IPS-20b (cell line): Measurements from ENCODE around the gene EMILIN3.
A peak's percentile ranks its signal among the peaks of the same experiment; 100 is the strongest.

ENCODE experiments used
- H3K27ac ChIP-seq: one replicate; pipeline ENCODE4 v1.5.1; 2013; ENCODE audit warnings: low read length
- H3K27me3 ChIP-seq: 2 replicates; pipeline ENCODE4 v1.6.1; 2013; ENCODE audit warnings: mild to moderate bottlenecking, low read length, inconsistent platforms; ENCODE audit not compliant: insufficient read depth
- H3K36me3 ChIP-seq: 2 replicates; pipeline ENCODE4 v1.6.1; 2013; ENCODE audit warnings: low read depth, mild to moderate bottlenecking, inconsistent platforms, low read length, moderate library complexity; ENCODE audit not compliant: insufficient read depth
- H3K4me1 ChIP-seq: 2 replicates; pipeline ENCODE4 v1.6.1; 2013; ENCODE audit warnings: mild to moderate bottlenecking, control low read depth, inconsistent platforms, low read length, moderate library complexity; ENCODE audit not compliant: insufficient read depth
- H3K4me3 ChIP-seq: 2 replicates; pipeline ENCODE4 v1.5.1; 2013; ENCODE audit warnings: mild to moderate bottlenecking, low read length, inconsistent platforms
- H3K9ac ChIP-seq: 2 replicates; pipeline ENCODE4 v1.6.1; 2013; ENCODE audit warnings: low read depth, mild to moderate bottlenecking, inconsistent platforms, low read length, moderate library complexity
- H3K9me3 ChIP-seq: 2 replicates; pipeline ENCODE4 v1.6.1; 2013; ENCODE audit warnings: mild to moderate bottlenecking, low read depth, low read length, inconsistent platforms; ENCODE audit not compliant: insufficient read depth

Gene EMILIN3

DNA sequence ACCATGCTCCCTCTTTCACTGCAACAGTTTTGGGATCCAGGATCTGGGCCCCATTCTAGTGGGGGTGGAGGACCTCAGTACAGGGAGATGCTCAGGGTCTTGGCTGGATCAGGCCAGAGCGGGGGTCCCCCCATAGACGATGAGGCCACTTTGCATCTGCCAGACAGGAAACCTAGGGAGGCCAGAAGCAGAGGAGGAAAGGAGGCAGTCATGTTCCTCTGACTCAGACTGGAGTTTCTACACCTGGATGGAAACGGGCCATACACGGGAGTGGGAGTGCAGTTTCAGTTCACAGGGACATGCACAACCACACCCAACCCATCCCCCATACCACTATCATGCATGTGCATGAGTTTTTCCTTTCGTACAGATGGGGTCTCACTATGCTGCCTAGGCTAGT is 3.6 kb upstream of the EMILIN3 start:
- Histone ChIP-seq H3K27ac (no peak overlapping the region), H3K36me3 (no peaks in the 10 kb centered on the region), H3K4me3 (no peak overlapping the region), H3K9ac (no peak overlapping the region), H3K27me3 (peaks cover 44% of the 10 kb centered on the region), H3K4me1 (no peaks in the 10 kb centered on the region; the same call in 1 of the 2 replicates), H3K9me3 (peaks cover 3% of the 10 kb centered on the region; the same call in 1 of the 2 replicates)

DNA sequence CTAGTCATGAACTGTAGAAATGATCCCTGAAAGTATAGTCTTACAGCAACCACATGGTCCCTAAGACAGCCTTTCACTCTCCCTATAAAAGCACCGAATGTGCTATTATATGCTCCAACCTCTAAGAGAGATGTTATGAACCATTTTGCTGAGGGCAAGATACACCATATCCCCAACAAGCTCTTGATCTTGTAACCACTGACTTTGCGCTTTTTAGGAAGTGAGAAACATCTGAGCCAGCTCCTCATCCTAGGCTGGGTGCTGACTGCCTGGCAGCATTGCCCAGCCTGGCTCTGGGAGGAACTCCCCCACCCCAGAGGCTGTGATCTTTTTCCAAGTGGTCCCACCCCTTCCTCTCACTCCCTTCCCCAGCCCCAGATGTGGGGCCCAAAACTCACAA is 3.1 kb upstream of the EMILIN3 start:
- H3K9ac ChIP-seq = no peak overlapping the region
- peaks cover 3% of the 10 kb centered on the region; the same call in 1 of the 2 replicates for H3K9me3 ChIP-seq
- no peak overlapping the region for H3K27ac ChIP-seq
- no peaks in the 10 kb centered on the region for H3K36me3 ChIP-seq
- H3K4me1 ChIP-seq = no peaks in the 10 kb centered on the region; the same call in 1 of the 2 replicates
- no peak overlapping the region for H3K4me3 ChIP-seq
- H3K27me3 ChIP-seq = peaks cover 49% of the 10 kb centered on the region

DNA sequence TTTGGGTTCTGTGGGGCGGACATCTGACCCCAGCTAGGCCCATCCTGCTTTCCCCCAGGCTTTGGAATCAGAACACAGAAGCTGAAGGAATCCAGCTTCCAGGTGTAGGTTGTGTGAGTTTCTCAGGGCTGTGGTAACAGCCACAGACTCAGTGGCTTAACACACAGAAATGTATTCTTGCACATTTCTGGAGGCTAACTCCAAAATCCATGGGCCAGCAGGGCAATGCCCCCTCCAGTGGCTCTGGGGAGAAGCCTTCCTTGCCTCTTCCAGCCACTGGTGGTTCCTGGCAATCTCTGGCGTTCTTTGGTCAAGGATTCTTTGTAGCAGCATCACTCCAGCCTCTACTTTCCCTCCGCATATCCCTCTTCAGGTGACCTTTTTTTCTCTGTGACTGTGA is 1.3 kb upstream of the EMILIN3 start:
- Histone ChIP-seq H3K4me1 (no peaks in the 10 kb centered on the region; the same call in 1 of the 2 replicates), H3K9me3 (peaks cover 3% of the 10 kb centered on the region; the same call in 1 of the 2 replicates), H3K36me3 (no peaks in the 10 kb centered on the region), H3K27ac (no peak overlapping the region), H3K27me3 (peaks cover 60% of the 10 kb centered on the region), H3K4me3 (no peak overlapping the region), H3K9ac (no peak overlapping the region)

DNA sequence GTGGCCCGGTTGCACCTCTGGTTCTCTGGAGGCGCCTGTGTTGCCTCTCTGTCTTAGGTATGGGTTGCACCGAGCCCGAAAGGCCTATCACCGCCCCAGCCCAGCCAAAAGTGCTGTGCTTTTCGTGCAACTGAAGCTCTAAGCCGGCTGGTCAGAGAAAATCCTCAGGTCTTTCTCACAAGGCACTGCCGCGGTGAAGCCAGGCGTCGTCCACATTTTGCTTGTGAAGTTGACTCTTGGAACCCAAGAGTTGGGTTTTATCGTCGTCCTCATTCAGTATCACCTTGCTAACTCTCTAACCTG is 726 bp upstream of the EMILIN3 start:
- Histone ChIP-seq H3K9ac (0 out of 2 replicates have a peak overlapping the region, but pooled peaks have one; percentile 45), H3K4me3 (peak overlapping the region; percentile 72), H3K27me3 (peaks cover 60% of the 10 kb centered on the region)

DNA sequence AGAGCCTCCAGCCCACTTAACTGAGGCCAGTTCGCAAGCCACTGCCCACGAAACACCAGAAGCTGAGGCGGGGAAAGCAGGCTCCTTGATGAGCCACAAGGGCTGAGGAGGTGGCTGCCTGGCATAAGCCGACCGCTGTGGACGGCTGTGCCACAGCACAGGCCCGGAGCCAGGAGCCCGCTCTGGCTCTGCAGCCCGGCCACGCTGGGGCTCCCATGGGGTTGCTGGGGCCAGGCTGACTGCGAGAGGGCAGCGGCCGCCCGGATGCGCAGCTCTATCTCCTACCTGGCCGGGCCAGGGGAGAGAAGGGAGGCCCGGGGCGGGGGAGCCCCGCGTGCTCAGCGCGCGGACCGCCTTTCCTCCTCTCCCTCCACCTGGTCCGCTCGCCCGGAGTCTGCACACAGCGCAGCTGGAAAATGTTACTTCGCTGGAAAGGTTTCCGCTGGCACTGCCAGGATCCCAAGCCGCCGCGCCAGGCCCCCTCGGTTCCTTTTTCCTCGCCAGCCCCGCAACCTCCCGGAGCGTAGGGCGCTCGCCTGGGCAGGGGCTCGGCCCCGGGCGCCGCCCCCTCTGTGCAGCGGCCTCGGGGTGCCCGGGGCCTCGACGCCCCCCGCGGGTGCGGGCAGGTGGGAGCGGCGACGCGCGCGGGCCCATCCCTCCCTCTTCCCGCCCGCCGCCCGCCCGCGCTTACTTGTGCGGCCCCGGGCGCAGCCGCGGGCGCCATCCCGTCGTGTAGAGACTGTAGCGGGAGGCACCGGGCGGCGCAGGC is 657 bp downstream of the EMILIN3 start:
- no peaks in the 10 kb centered on the region; the same call in 1 of the 2 replicates for H3K4me1 ChIP-seq
- peak overlapping the region; percentile 58; the same call in 1 of the 2 replicates for H3K4me3 ChIP-seq
- H3K36me3 ChIP-seq = no peaks in the 10 kb centered on the region
- peaks cover 60% of the 10 kb centered on the region for H3K27me3 ChIP-seq
- H3K9ac ChIP-seq = no peak overlapping the region
- no peak overlapping the region for H3K27ac ChIP-seq
- H3K9me3 ChIP-seq = no peaks in the 10 kb centered on the region; the same call in 1 of the 2 replicates

More for the DNA sequence above, 726 bp upstream of the EMILIN3 start:
- H3K4me1 ChIP-seq = no peaks in the 10 kb centered on the region; the same call in 1 of the 2 replicates
- no peak overlapping the region for H3K27ac ChIP-seq
- peaks cover 3% of the 10 kb centered on the region; the same call in 1 of the 2 replicates for H3K9me3 ChIP-seq
- no peaks in the 10 kb centered on the region for H3K36me3 ChIP-seq

DNA sequence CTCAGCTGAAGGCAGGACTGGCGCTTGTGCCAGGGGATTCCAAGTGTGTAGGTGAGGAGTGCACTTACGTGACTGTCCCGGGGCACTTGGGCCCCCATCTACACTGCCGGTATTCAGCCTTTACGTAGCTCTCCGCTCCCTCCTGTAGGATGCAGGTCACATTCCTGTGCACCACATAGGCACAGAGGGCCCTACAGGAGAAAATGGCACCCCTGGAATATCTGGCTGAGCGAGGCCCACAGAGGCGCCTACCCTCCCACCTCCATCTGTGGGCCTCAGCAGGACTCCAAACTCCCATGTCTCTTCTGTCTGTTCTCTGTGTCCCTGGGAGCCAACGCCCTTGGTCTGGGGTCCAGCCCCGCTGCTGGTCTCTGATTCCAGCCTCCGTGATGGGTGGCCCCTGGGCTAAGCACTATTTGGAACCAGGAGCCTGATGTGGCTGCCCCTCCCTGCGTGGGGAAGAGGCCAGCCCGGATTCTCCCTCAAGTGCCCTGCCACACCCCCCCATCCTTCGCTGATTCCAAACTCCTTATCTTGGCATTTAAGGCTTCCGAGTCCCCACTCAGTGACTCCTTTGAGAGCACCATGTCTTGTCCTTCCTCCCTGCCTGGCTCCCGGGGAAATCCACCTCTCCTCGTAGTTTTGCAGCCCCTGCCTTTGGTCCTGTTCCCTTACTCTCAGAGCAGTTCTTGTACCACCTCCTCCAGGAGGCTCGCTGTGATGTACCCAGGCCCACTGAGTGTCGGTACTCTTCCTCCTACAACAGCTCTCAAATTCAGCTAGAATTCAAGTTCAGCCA is 1.5 kb downstream of the EMILIN3 start:
- no peaks in the 10 kb centered on the region for H3K36me3 ChIP-seq
- no peak overlapping the region for H3K27ac ChIP-seq
- H3K9me3 ChIP-seq = no peaks in the 10 kb centered on the region
- peaks cover 58% of the 10 kb centered on the region for H3K27me3 ChIP-seq
- H3K4me1 ChIP-seq = no peaks in the 10 kb centered on the region; the same call in 1 of the 2 replicates
- peak overlapping the region; percentile 58; the same call in 1 of the 2 replicates for H3K4me3 ChIP-seq
- no peak overlapping the region for H3K9ac ChIP-seq

DNA sequence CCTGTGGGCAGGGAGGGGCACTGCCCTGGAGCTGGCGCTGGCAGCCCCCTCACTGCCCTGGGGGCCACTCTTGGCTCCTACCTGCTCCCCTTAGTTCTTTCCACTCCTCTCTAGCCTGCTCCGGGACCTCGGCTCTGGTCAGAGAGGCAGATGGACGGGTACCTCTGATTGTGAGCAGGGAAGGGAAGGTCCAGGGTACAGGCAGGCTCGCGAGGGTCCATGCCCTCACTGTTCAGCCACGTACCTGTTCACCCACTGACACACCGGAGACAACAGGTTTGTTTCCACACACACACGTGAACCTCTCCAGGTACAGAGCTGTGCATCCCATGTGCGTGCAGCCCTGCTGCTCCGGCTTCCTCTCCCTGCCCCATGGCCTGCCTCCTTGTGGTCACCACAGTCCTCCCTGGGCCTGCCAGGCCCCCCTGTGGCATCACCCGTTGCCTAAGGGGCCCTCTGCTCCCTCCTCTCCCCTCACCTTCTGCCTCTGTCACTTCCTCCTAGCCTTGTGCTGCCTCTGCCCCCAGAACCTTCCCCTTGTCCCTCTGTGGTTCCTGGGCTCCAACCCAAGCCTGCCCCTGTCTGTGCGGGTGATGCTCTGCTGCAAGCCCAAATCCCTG is 2.3 kb downstream of the EMILIN3 start:
- Histone ChIP-seq H3K36me3 (no peaks in the 10 kb centered on the region), H3K27me3 (peaks cover 50% of the 10 kb centered on the region), H3K9me3 (no peaks in the 10 kb centered on the region), H3K9ac (no peak overlapping the region), H3K4me3 (no peak overlapping the region), H3K27ac (no peak overlapping the region), H3K4me1 (no peaks in the 10 kb centered on the region; the same call in 1 of the 2 replicates)

DNA sequence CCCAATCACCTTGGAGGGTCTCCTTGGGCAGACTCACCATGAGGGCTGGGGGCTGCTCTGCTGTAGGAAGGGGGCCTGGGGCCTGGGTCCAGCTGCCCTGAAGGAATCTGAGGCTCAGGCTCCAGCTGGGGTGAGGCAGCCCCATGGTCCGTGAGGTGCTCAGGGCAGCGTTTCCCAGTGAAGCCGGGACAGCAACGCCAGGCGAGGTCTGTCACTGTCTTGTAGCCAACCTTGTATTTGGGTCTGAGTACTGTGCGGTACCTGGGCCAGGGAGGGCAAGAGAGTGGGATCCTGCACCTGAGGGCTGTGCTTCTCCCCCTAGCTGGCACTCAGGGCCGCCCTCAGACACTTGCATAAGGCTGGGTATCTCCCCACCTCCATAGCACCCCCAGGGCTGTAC is 3.0 kb downstream of the EMILIN3 start:
- no peak overlapping the region for H3K4me3 ChIP-seq
- no peaks in the 10 kb centered on the region for H3K36me3 ChIP-seq
- no peak overlapping the region for H3K27ac ChIP-seq
- peaks cover 45% of the 10 kb centered on the region for H3K27me3 ChIP-seq
- no peaks in the 10 kb centered on the region for H3K9me3 ChIP-seq
- H3K9ac ChIP-seq = no peak overlapping the region
- H3K4me1 ChIP-seq = no peaks in the 10 kb centered on the region; the same call in 1 of the 2 replicates

DNA sequence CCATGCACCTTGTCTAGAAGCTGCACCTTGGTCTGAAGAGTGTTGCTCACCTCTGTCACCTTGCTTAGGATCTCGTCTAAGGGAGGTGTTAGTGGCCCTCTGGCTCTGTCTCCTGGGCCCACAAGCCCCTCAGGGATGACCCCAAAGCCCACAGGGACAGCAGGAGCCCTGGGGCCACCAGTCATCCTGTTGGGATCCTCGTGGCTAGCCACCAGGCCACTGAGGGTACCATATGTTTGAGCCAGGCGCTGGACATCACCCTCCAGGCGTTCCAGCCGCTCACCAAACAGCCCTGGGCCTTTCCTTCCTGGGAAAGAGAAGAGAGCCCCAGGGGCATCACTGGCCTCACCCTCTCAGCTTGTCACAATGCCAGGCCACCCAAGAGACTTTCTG is 3.9 kb downstream of the EMILIN3 start:
- no peak overlapping the region for H3K27ac ChIP-seq

DNA sequence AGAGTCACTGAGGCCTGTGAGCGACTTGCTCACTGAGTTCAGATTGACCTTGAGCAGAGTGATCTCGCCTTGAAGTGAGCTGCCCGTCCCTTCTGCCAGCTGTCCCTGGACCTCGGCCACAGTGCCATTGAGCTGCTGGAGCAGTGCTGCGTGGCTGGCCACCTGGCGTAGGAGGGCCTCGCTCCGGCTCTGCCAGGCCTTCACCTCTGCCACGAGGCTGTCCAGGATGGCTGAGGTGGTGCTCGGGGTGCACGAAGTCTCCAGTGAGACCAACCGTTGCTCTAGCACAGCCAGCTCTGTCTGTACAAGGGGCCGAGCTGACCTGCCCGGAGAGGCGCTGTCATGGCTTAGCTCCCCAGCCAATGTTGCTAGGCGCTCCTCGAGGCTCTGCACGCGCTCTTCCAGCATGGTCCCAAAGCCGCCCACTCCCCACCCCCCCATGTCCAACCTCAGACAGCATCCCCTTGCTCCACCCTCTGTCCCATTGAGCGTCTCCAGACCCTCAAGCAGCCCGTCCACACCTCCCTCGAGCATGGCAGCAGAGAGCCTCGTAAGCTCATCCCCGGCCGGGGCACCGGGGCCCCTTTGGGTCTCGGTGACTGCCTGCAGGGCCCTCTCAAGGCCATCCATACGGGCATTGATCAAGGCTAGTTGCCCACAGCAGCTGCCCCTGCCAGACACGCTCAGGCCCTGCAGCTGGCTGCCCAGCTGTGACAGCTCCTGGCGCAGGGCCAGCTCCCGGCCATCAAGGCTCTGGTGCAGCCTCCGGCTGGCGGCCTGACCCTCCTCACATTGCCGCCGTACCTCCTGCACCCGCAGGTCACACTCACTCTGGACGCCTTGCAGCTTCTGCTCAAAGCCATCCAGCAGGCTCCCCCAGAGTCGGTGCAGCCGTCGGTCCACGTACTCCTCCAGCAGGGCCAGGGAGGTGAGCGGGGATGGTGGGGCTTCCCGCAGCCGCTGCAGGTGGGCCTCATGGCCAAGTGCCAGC is 4.6 kb downstream of the EMILIN3 start:
- Histone ChIP-seq H3K4me3 (no peak overlapping the region), H3K4me1 (no peaks in the 10 kb centered on the region; the same call in 1 of the 2 replicates), H3K36me3 (no peaks in the 10 kb centered on the region), H3K27me3 (peaks cover 31% of the 10 kb centered on the region), H3K9ac (no peak overlapping the region), H3K27ac (no peak overlapping the region), H3K9me3 (no peaks in the 10 kb centered on the region)

More for the DNA sequence above, 3.9 kb downstream of the EMILIN3 start:
- H3K9ac ChIP-seq = no peak overlapping the region
- H3K4me3 ChIP-seq = no peak overlapping the region
- H3K9me3 ChIP-seq = no peaks in the 10 kb centered on the region
- H3K4me1 ChIP-seq = no peaks in the 10 kb centered on the region; the same call in 1 of the 2 replicates
- H3K36me3 ChIP-seq = no peaks in the 10 kb centered on the region
- peaks cover 38% of the 10 kb centered on the region for H3K27me3 ChIP-seq
